Right lobe of liver (tissue), 6 donors: ENCODE results near the gene SLC8A2. TPM values are rescaled to one million over a fixed set of nuclear protein-coding genes. Genes with fewer than 3 reads are reported as not detected.
"Not testable (repeated sequence)": the region's sequence is repeated elsewhere in the genome, so short reads cannot be mapped to it uniquely, and the experiment has no call there.

Source experiments
- ATAC-seq, 4 donors: fragments of 200-7000 bp; cut with Tn5 transposase; one replicate each; pipeline ENCODE4 v1.9.1; 2020; ENCODE audit warnings: mild to moderate bottlenecking in 4 of 4, moderate library complexity in 4 of 4
- DNase-seq, 3 donors: peaks; one replicate each; pipeline ENCODE4 v3.0.0-alpha.2; 2020
- H3K27ac ChIP-seq, 3 donors: fragments of 200-600 bp; one replicate each; pipeline ENCODE4 v1.8.0; 2022
- H3K27me3 ChIP-seq, 2 donors: fragments of 200-600 bp; one replicate each; pipeline ENCODE4 v1.8.0; 2022
- H3K36me3 ChIP-seq, 4 donors: fragments of 200-600 bp; sonication (generic) in 1 of 4; one replicate each; pipeline versions ENCODE4 v1.5.1 to v1.8.0; 2017 to 2022; ENCODE audit warnings: control low read depth in 1 of 4
- H3K4me1 ChIP-seq, 4 donors: fragments of 200-600 bp; sonication (generic) in 1 of 4; one replicate each; pipeline versions ENCODE4 v1.5.1 to v1.8.0; 2017 to 2022; ENCODE audit warnings: control low read depth in 1 of 4
- H3K4me3 ChIP-seq, 3 donors: fragments of 200-600 bp; one replicate each; pipeline ENCODE4 v1.8.0; 2022
- H3K9me3 ChIP-seq, 4 donors: fragments of 200-600 bp; sonication (generic) in 1 of 4; one replicate each; pipeline versions ENCODE4 v1.5.1 to v1.8.0; 2017 to 2022; ENCODE audit warnings: control low read depth in 1 of 4
- CTCF ChIP-seq, 4 donors: fragments of 200-600 bp in 3 of 4; fragments of 450-650 bp in 1 of 4; IDR thresholded peaks; one replicate each; pipeline versions ENCODE4 v1.5.1 to v1.8.0; 2016 to 2022; ENCODE audit warnings: antibody characterized with exemption in 4 of 4, mild to moderate bottlenecking in 2 of 4
- POLR2A ChIP-seq: fragments of 450-650 bp; IDR thresholded peaks from one replicate; pipeline ENCODE4 v1.6.1; 2017; ENCODE audit warnings: antibody characterized with exemption, mild to moderate bottlenecking
- WGBS: methylation state at CpG from one replicate; pipeline ENCODE4 v1.1.6; 2018; ENCODE audit warnings: low coverage, low lambda C conversion rate; ENCODE audit not compliant: insufficient coverage; ENCODE audit errors: missing lambda C conversion rate; 5-methylcytosine and 5-hydroxymethylcytosine counted together
- intact Hi-C, 2 donors: fragments of 100-400 bp; cut with DNase I; formaldehyde crosslinking; loops; one replicate each; pipeline versions ENCODE4 v1.11.2 to v1.14.1; 2022
- total RNA-seq, 6 experiments: library from RNA; depleted of rRNA in 2 of 6; stranded (reverse); fragments of >200 nt in 2 of 6; fragmentation: NEBNext Ultra II Directional in 3 of 6; extraction: Animal tissue kit (Norgen Biotek cat#: 25700) in 3 of 6; gene quantifications; one replicate each; pipeline versions ENCODE4 v1.1.0 to v1.2.4, GENCODE V29; 2016 to 2023
- donor health status: DM: no; HTN: yes; CAD: no.
- donor health status: DM: no; HTN: no; CAD: no.
- donor health status: DM: no; HTN: no; CAD: no.
- donor health status: DM: no; HTN: yes; CAD: no.
- donor health status: DM: no; HTN: yes; CAD: no.

Gene SLC8A2
- total RNA-seq, 6 experiments from 2014 or later = 0.13 TPM; not detected in 5

GRCh38 chr19:47414469-47414868 lies 57.2 kb downstream of the SLC8A2 start:
- H3K27ac ChIP-seq = no peak overlapping the region
- H3K36me3 ChIP-seq = no peaks in the 10 kb centered on the region
- ATAC-seq = peak; percentile 57 to 84 (median 64)
- no peaks in the 10 kb centered on the region for H3K9me3 ChIP-seq
- TF ChIP-seq POLR2A (no peak), CTCF (IDR thresholded peaks at IDR 0.05) (peak; percentile 15 to 35 (median 27))
- no peaks in the 10 kb centered on the region for H3K4me1 ChIP-seq
- H3K27me3 ChIP-seq = peaks cover 0 to 20% of the 10 kb centered on the region in 2 donors
- H3K4me3 ChIP-seq = no peak overlapping the region
- intact Hi-C loops = no loop called here
- peak in 1 of 3 donors; percentile 46 for DNase-seq
- WGBS = 72% methylated on average over 5 of the region's 21 CpGs

GRCh38 chr19:47413941-47414340 lies 57.8 kb downstream of the SLC8A2 start:
- ATAC-seq = no peak
- no peaks in the 10 kb centered on the region for H3K9me3 ChIP-seq

GRCh38 chr19:47411696-47412095 lies 60.0 kb downstream of the SLC8A2 start:
- WGBS = 43% methylated on average over 9 of the region's 9 CpGs
- DNase-seq, H3K36me3 ChIP-seq, ATAC-seq, H3K27ac ChIP-seq, intact Hi-C loops, H3K9me3 ChIP-seq, H3K4me3 ChIP-seq, H3K27me3 ChIP-seq, H3K4me1 ChIP-seq: not testable (repeated sequence)

More at GRCh38 chr19:47413941-47414340, 57.8 kb downstream of the SLC8A2 start:
- Histone ChIP-seq H3K4me3 (no peak overlapping the region), H3K4me1 (no peaks in the 10 kb centered on the region), H3K27ac (no peak overlapping the region), H3K36me3 (no peaks in the 10 kb centered on the region), H3K27me3 (peaks cover 0 to 18% of the 10 kb centered on the region in 2 donors)
- no peak for TF ChIP-seq CTCF (IDR thresholded peaks at IDR 0.05)
- TF ChIP-seq POLR2A = no peak
- no peak for DNase-seq
- intact Hi-C loops = no loop called here
- 77% methylated on average over 12 of the region's 16 CpGs for WGBS

GRCh38 chr19:47411101-47411500 lies 60.6 kb downstream of the SLC8A2 start:
- Histone ChIP-seq H3K4me3 (no peak overlapping the region), H3K27me3 (peaks cover 0 to 4% of the 10 kb centered on the region in 2 donors), H3K4me1 (no peaks in the 10 kb centered on the region), H3K27ac (no peak overlapping the region), H3K36me3 (no peaks in the 10 kb centered on the region), H3K9me3 (no peaks in the 10 kb centered on the region)
- DNase-seq (no peak), ATAC-seq (no peak)
- WGBS = 71% methylated on average over 6 of the region's 8 CpGs
- no peak for TF ChIP-seq CTCF (IDR thresholded peaks at IDR 0.05)
- no peak for TF ChIP-seq POLR2A
- intact Hi-C loops = no loop called here

GRCh38 chr19:47408156-47408938 lies 63.3 kb downstream of the SLC8A2 start:
- no peak overlapping the region for H3K27ac ChIP-seq
- no peaks in the 10 kb centered on the region for H3K9me3 ChIP-seq
- DNase-seq (no peak), ATAC-seq (no peak)
- 62% methylated on average over 6 of the region's 14 CpGs for WGBS
- intact Hi-C loops = no loop called here
- H3K4me3 ChIP-seq = no peak overlapping the region
- H3K36me3 ChIP-seq = no peaks in the 10 kb centered on the region
- TF ChIP-seq CTCF (IDR thresholded peaks at IDR 0.05) (no peak), POLR2A (no peak)
- H3K4me1 ChIP-seq = no peaks in the 10 kb centered on the region
- H3K27me3 ChIP-seq = no peaks in the 10 kb centered on the region
